C1 segment of cervical spinal cord (tissue), 14 donors: ENCODE measurements around the gene ACTR3C.

Experiments used
- DNase-seq, 14 donors: peaks; one replicate each; lab custom pipeline; 2025; lab: John Stamatoyannopoulos, UW

Gene ACTR3C

DNA sequence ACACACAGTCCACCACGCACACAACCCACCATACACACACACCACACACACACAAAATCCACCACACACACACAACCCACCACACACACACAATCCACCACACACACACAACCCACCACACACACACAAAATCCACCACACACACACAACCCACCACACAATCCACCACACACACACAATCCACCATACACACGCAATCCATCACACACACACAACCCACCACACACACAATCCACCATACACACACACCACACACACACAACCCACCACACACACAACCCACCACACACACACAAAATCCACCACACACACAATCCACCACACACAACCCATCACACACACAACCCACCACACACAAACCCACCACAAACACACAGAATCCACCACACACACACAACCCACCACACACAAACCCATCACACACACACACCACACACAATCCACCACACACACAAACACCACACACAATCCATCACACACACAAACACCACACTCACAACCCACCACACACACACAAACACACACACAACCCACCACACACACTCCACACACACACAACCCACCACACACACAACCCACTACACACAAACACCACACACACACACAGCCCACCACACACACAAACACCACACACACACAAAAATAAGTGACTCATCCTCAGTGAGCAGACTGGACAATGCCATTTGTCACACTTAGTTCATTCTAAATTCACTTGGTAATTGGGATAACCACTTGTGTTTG lies 36.4 kb upstream of the ACTR3C start:
- DNase-seq: no peak

DNA sequence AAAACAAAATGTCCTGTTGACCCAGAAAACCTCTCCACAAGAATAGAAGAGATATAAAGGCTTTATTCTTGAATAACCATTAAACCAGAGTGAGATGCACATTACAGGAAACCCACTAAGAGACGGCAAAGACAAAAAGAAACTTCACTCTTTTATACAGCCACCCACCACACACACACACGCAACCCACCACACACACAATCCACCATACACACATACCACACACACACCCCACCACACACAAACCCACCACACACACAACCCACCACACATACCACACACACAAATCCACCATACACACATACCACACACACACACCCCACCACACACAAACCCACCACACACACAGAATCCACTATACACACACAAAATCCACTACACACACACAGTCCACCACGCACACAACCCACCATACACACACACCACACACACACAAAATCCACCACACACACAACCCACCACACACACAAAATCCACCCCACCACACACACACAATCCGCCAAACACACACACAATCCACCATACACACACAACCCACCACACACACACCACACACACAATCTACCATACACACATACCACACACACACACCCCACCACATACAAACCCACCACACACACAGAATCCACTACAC lies 35.8 kb upstream of the ACTR3C start:
- DNase-seq: no peak

DNA sequence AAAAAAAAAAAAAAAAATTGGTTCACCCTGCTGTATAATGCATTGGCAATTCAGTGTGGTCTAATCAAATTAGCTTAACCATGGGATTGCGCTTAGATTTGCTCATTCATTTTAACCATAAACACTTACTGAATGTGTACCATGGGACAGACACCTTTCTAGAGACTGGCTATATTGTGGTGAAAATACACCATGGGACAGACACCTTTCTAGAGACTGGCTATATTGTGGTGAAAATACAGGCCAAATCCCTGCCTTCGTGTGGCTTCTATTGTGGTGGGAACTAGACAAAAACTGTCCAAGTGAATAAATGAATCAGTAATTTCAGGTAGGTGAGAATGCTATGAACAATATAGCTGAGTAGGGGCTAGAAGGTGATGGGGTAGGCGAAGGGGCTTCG lies 35.1 kb upstream of the ACTR3C start:
- no peak for DNase-seq

DNA sequence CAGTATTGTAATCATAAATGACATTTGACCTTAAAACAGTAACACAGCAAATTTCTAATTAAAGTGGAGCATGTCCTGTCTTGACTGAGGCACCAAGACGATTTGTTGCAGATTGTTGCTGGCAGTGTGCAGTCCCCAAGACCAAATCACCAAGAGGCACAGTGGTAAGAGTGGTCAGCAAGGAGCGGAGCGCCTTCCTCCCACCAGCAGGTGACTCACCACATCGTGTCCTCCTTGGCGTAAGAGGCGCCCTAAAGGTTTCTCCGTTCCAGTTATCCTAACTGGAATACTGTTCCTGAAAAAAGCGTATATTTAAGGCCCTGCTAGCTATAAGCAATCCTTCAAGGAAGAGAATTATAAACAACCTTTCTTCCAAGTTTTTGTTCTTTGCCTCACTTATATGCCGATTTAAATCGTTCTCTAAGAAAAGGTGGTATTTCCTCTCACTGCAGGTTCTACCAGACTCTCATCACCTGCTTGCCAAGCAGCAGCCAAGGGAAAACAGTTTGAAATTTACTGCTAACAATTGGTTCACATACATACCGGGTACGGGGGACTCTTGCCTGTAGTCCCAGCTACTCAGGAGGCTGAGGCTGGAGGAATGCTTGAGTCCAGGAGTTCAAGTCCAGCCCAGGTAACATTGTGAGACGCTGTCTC lies 34.6 kb upstream of the ACTR3C start:
- no peak for DNase-seq

GRCh38 chr7:150357270-150357669 lies 33.9 kb upstream of the ACTR3C start:
- no peak for DNase-seq

- no peak for DNase-seq
These were observed 33.0 kb upstream of the ACTR3C start for GRCh38 chr7:150356265-150356897.

- DNase-seq: no peak
These were observed 32.3 kb upstream of the ACTR3C start for GRCh38 chr7:150355666-150356059.

DNA sequence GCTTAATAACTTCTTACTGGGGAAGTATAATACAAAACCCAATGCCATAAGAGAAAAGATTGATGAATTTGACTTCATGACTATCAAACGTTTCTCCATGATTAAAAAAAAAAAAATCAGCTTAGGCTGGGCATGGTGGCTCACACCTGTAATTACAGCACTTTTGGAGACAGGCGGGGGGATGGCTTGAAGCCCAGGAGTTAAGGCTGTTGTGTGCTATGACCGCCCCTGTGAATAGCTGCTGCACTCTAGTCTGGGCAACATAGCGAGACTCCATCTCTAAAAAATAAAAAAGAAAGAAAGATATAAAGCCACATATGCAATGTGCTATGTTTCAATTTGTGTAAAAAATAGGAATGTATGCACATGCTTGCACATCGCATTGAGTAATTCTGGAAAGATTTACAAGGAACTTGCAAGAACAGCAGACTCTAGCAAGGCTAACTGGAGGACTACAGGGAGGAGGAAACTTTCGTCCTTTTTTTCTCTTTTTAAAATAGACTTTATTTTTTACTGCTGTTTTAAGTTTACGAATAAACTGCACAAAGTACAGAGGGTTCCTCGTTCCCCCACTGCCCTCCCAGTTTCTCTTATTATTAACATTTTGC lies 28.3 kb upstream of the ACTR3C start:
- no peak for DNase-seq

GRCh38 chr7:150346922-150347321 lies 23.6 kb upstream of the ACTR3C start:
- no peak for DNase-seq

- no peak for DNase-seq
These were observed 21.7 kb upstream of the ACTR3C start for GRCh38 chr7:150345012-150345411.

- no peak for DNase-seq
These were observed 21.0 kb upstream of the ACTR3C start for GRCh38 chr7:150344299-150344698.

DNA sequence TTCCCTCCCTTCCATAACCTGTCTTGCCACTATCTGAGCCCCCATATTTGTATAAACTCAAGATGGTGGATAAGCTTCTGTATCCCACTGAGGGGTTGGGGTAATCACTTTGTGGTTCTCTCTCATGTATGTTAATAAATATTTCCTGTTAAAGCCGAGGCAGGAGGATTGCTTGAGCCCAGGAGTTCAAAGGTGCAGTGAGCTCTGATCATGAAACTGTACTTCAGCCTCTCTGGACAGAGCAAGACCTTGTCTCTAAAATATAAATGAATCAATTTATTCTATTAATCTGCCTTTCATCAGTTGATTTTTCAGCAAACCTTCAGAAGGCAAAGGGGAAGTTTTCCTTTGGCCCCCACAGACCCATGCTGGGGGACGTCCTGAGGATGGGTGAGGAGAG lies 19.9 kb upstream of the ACTR3C start:
- no peak for DNase-seq

- DNase-seq: no peak
These were observed 18.7 kb upstream of the ACTR3C start for GRCh38 chr7:150342121-150342408.

GRCh38 chr7:150341263-150342120 lies 18.1 kb upstream of the ACTR3C start, which contains the start of gene RARRES2:
Gene RARRES2 (minus strand): TSS chr7:150341629. CDS start chr7:150340609, 1,020 bp downstream.
- DNase-seq: peak in 5 of 14 donors; percentile 14 to 59 (median 28)

DNA sequence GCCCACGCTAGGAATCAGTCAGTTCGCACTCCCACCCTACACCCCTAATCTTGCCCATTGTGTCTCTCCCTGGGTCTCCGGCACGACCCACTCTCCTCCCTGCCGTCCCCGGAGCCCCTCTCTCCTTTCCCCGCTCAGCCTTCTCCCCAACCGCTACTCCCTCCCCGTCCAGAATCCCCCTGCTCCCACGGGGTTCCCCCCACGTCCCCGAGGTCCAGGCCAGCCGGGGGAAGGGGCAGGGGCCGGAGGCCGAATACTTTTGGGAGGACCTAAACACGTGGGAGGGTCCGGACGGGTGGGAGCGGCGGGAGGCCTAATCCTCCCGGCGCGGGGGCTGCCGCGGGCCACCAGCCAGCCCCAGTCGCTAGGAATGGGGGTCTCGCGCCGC lies 17.5 kb upstream of the ACTR3C start:
- no peak for DNase-seq

- DNase-seq: no peak
These were observed 16.8 kb upstream of the ACTR3C start for GRCh38 chr7:150340024-150340749.

DNA sequence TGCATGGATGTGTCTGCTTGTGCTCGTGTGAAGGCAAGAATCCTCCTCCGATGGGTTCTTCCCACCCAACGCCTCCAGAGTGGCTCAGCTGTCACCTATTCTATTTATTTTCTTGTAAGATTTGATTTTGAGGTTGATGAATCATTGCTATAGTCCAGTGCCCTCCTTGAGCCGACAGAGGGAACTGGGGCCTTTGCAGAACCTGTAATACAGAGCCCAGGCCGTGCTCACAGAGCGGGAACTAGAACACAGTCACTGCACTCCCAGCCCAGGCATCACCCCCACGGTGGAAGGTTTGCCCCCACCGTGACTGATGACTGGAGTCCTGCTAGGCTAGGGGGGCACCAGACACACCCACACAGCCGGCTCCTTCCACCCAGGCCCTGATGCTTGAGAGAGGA lies 16.1 kb upstream of the ACTR3C start:
- no peak for DNase-seq

DNA sequence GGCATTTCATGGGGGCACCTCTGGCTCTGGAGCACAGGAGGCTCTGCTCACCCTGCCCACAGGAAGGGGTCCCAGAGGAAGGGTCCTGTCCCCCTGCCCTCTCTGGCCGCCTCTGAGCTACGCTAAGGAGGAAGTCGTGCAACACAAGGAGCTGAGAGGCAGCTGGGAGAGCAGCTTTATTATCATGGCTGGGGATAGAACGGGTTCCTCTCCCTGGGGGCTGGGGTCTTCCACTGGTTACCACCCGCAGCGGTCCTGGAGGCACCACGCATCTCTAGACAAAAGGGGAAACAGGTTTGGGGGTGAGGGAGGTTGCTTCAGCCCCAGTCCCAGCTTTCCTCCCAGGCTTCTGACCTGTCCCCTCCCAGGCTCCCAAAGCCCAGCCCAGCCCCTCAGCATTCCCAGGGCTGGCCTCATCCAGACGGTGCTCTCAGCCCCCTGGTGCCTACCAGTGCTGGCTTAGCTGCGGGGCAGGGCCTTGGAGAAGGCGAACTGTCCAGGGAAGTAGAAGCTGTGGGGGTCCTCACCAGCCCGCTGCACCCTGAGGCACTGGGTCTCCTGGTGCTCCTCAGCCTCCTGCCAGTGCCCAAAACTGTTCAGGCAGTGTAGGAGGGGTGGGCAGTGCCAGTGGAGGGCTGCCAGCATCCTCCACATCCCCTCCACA lies 15.0 kb upstream of the ACTR3C start:
- DNase-seq: no peak

- no peak for DNase-seq
These were observed 14.3 kb upstream of the ACTR3C start for GRCh38 chr7:150337659-150338081.

DNA sequence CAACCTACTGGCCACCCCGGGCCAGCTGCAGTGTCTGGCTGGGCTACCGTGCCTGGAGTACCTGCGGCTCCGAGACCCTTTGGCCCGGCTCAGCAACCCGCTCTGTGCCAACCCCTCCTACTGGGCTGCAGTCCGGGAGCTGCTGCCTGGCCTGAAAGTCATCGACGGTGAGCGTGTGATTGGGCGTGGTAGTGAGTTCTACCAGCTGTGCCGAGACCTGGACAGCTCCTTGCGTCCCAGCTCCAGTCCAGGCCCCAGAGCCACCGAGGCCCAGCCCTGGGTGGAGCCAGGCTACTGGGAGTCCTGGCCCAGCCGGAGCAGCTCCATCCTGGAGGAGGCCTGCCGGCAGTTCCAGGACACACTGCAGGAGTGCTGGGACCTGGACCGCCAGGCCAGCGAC lies 13.8 kb upstream of the ACTR3C start:
- no peak for DNase-seq
